Large intestine (tissue), 1 donor: ENCODE measurements around the gene TMEM271. TPM values are rescaled to one million over a fixed set of nuclear protein-coding genes. Genes with fewer than 3 reads are reported as not detected.

Source experiments
- polyA plus RNA-seq: library from polyadenylated mRNA; unstranded; fragments of 120-200 nt; gene quantifications from one replicate; pipeline ENCODE4 v1.2.1, GENCODE V29; 2013

TMEM271 gene
- polyA plus RNA-seq, 1 donor = 0.58 TPM

Other genes starting within 250 kb of the TMEM271 start
- gene ZNF141, start 238.5 kb downstream of the TMEM271 start, polyA plus RNA-seq = 25.1 TPM
- 35.3 TPM for gene ZNF721, start 77.1 kb downstream of the TMEM271 start, polyA plus RNA-seq
- gene PIGG, start 77.1 kb downstream of the TMEM271 start, polyA plus RNA-seq = 56.1 TPM
- gene PDE6B, start 49.3 kb upstream of the TMEM271 start, polyA plus RNA-seq = 27.1 TPM
- gene ATP5ME, start 98.0 kb upstream of the TMEM271 start, polyA plus RNA-seq = 477 TPM
- gene MYL5, start 98.2 kb upstream of the TMEM271 start, polyA plus RNA-seq = 56.4 TPM
- 4.6 TPM for gene SLC49A3, start 112.9 kb upstream of the TMEM271 start, polyA plus RNA-seq
- 78.0 TPM for gene PCGF3, start 129.5 kb upstream of the TMEM271 start, polyA plus RNA-seq
- 2.8 TPM for gene CPLX1, start 249.8 kb upstream of the TMEM271 start, polyA plus RNA-seq